Islet of Langerhans (tissue), 1 donor: ENCODE results near the gene CERS4.
"Not testable (repeated sequence)": the region's sequence is repeated elsewhere in the genome, so short reads cannot be mapped to it uniquely, and the experiment has no call there.

Source experiments
- FAIRE-seq: peaks from one replicate; lab custom pipeline; 2011; peaks lifted over from hg19 to GRCh38; lab: Jason Lieb, UNC

The CERS4 gene

GRCh38 chr19:8243146-8243545 lies 34.0 kb downstream of the CERS4 start:
- FAIRE-seq, result no peak

GRCh38 chr19:8244442-8244841 lies 35.3 kb downstream of the CERS4 start:
- no peak for FAIRE-seq

GRCh38 chr19:8245869-8246835 lies 37.0 kb downstream of the CERS4 start:
- no peak for FAIRE-seq

- FAIRE-seq, result not testable (repeated sequence)
Measured at GRCh38 chr19:8247129-8247890, 38.1 kb downstream of the CERS4 start.

- FAIRE-seq, result no peak
Measured at GRCh38 chr19:8248348-8249328, 39.5 kb downstream of the CERS4 start.

GRCh38 chr19:8250596-8250995 lies 41.4 kb downstream of the CERS4 start:
- FAIRE-seq, result no peak

GRCh38 chr19:8251025-8251472 lies 41.9 kb downstream of the CERS4 start:
- no peak for FAIRE-seq

- FAIRE-seq, result no peak
Measured at GRCh38 chr19:8252922-8253589, 43.9 kb downstream of the CERS4 start.

- no peak for FAIRE-seq
Measured at GRCh38 chr19:8253678-8254077, 44.5 kb downstream of the CERS4 start.

GRCh38 chr19:8254286-8255001 lies 45.3 kb downstream of the CERS4 start:
- no peak for FAIRE-seq

GRCh38 chr19:8255426-8256125 lies 46.4 kb downstream of the CERS4 start:
- no peak for FAIRE-seq

- no peak for FAIRE-seq
Measured at GRCh38 chr19:8256276-8257051, 47.3 kb downstream of the CERS4 start.

- FAIRE-seq, result no peak
Measured at GRCh38 chr19:8257052-8257443, 47.9 kb downstream of the CERS4 start.

GRCh38 chr19:8259142-8259921 lies 50.2 kb downstream of the CERS4 start:
- no peak for FAIRE-seq

- no peak for FAIRE-seq
Measured at GRCh38 chr19:8259922-8260247, 50.7 kb downstream of the CERS4 start.

- FAIRE-seq, result no peak
Measured at GRCh38 chr19:8261347-8261746, 52.2 kb downstream of the CERS4 start.

- FAIRE-seq, result no peak
Measured at GRCh38 chr19:8261881-8262280, 52.7 kb downstream of the CERS4 start.

- FAIRE-seq, result no peak
Measured at GRCh38 chr19:8262431-8262830, 53.3 kb downstream of the CERS4 start.

GRCh38 chr19:8264248-8264647 lies 55.1 kb downstream of the CERS4 start:
- not testable (repeated sequence) for FAIRE-seq
